ENCODE results near the gene EXOC8.

The EXOC8 gene

DNA sequence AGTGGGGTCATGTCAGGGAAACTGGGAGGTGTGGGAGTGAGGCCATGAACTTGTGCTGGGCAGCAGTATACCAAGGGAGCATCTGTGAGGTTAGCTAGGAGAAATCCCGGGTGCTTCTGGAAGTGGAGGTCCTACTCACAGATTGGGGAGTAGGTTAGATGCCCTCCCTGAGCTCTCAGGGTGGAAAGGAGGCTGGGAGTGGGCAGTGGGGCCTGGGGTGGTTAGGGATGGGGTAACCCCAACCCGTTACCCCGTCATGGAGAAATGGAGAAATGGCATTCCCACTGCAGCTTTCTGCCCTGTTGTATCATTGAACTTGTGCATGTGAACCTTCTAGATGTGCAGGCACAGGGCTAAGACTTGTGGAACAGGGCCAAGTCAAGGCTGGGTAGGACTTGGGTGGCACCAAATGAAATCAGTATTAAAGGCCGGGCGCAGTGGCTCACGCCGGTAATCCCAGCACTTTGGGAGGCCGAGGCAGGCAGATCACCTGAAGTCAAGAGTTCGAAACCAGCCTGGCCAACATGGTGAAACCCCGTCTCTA lies 27.2 kb downstream of the EXOC8 start:
- DNase-seq (ENCODE audit: low spot score in 2 of 2) (no peak), ATAC-seq (no peak)
- no peak overlapping the region for H3K4me3 Mint-ChIP-seq
- no peak overlapping the region for H3K27ac Mint-ChIP-seq
- no peaks in the 10 kb centered on the region for H3K4me1 Mint-ChIP-seq
- no peaks in the 10 kb centered on the region for H3K9me3 Mint-ChIP-seq
- no peaks in the 10 kb centered on the region for H3K36me3 Mint-ChIP-seq

DNA sequence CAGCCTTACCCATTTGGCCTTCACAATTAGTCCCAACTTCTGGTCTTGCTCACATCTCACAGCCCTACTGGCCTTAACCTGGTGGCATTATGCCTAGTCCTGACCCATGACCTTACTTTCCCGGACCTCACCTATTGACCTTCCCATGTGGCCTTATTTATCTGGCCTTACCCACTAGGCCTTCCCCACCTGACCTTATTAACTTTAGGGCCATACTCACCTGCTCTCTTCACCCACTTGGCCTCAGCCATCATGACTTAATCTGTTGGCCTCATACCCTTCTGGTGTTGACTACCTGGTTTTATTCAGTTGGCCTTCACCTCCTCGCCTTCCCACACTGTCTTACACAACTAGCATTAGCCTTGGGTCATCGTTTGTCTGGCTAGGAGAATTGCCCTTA lies 35.7 kb downstream of the EXOC8 start:
- Mint-ChIP-seq H3K9me3 (no peaks in the 10 kb centered on the region), H3K4me1 (no peaks in the 10 kb centered on the region), H3K4me3 (no peak overlapping the region), H3K27ac (no peak overlapping the region), H3K36me3 (no peaks in the 10 kb centered on the region)
- DNase-seq (ENCODE audit: low spot score in 2 of 2) (no peak), ATAC-seq (no peak)

DNA sequence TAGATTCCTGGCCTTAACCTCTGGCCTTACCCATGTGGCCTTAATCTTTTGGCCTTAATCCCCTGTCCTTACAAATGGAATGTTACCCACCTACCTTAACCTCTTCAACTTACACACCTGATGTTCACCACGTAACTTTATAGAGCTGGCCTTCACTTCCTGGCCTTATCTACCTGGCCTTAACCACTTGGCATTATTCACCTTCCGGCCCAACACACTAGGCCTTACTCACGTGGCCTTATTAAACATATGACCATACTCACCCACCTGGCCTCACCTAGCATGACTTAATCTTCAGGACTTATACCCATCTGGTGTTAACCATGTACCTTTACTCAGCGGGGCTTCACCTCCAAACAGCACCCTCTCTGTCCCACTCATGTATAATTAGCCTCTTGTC lies 41.7 kb downstream of the EXOC8 start:
- DNase-seq (ENCODE audit: low spot score in 2 of 2) (no peak), ATAC-seq (no peak)
- no peaks in the 10 kb centered on the region for H3K9me3 Mint-ChIP-seq
- no peak overlapping the region for H3K27ac Mint-ChIP-seq
- no peaks in the 10 kb centered on the region for H3K36me3 Mint-ChIP-seq
- H3K4me3 Mint-ChIP-seq = no peak overlapping the region
- no peaks in the 10 kb centered on the region for H3K4me1 Mint-ChIP-seq

DNA sequence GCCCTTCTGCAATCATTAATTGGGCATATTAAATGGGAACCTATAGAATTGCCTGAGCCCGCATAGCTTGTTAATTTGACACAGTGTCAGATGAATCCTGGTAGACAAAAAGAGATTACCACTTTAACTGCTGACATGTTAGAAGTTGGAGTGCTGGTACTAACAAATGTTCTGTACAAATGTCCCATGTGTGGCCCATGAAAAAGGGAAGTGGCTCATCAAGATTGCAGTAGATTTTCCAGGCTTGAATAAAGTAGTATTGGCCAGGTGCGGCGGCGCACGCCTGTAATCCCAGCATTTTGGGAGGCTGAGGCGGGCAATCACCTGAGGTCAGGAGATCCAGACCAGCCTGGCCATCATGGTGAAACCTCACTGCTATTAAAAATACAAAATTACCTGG lies 51.0 kb downstream of the EXOC8 start:
- DNase-seq (ENCODE audit: low spot score in 2 of 2) (no peak), ATAC-seq (no peak)
- no peak overlapping the region for H3K4me3 Mint-ChIP-seq
- no peak overlapping the region for H3K27ac Mint-ChIP-seq
- H3K9me3 Mint-ChIP-seq = no peaks in the 10 kb centered on the region
- H3K4me1 Mint-ChIP-seq = no peaks in the 10 kb centered on the region
- H3K36me3 Mint-ChIP-seq = no peaks in the 10 kb centered on the region

DNA sequence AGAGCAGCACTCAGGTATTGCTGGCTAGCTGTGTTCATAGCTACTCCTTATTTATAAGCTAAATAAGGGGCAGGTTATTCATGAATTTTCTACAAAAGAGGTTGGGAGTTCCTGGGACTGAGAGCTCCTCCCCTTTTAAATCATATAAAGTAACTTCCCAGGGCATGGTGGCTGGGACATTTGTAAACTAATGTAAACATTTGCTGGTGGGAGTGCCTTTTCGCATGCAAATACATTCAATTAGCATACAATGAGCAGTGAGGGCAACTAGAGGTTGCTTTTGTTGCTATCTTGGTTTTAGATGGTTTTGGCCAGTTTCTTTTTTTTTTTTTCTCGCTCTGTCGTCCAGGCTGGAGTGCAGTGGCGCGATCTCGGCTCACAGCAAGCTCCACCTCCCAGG lies 53.2 kb downstream of the EXOC8 start:
- Mint-ChIP-seq H3K4me1 (no peaks in the 10 kb centered on the region), H3K4me3 (no peak overlapping the region), H3K36me3 (no peaks in the 10 kb centered on the region), H3K9me3 (no peaks in the 10 kb centered on the region), H3K27ac (no peak overlapping the region)
- ATAC-seq (no peak), DNase-seq (ENCODE audit: low spot score in 2 of 2) (no peak)
